ENCODE measurements around the gene KCNJ12.
"Not testable (repeated sequence)": the region's sequence is repeated elsewhere in the genome, so short reads cannot be mapped to it uniquely, and the experiment has no call there.

The KCNJ12 gene

DNA sequence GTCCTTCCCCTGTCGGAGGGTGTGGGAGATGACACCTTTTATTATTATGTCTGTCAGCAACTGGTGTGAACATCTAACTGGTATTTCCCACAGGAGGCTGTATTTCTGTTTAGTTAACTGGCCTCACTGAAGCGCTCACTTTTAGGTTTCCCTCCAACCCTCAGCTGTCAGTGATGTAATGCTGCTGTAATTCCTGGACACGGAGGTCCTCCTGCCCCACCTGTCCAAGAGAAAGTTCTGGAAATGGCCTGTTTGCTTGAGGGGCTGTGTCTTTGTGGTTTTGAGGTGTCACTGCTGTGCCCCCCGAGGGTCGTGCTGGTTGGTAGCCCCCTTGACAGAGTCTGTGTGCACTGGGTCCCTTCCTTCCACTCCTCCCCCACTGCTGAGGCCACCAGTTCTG is 11.5 kb downstream of the KCNJ12 start:
- no peak for DNase-seq (ENCODE audit: low read depth in 2 of 2)

DNA sequence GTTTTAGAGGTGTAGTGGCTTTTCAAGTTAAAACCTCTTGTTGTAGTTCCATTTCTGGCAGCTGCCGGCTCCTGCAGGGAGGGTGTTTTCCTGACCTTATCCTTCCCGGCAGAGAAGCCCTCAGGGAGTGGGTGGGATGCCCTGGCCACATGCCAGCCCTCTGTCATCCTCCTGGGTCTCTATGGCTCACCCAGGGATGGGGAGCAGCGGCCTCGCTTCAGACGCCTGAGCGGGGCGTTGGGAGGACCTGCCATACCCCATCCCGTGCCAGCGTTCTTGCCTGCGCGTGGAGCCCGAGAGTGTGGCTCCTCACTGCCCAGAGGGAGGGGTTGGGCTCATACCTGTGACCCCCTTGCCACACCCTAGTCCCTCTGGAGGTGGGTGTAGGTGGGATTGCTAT is 11.9 kb downstream of the KCNJ12 start:
- DNase-seq (ENCODE audit: low read depth in 2 of 2) = no peak

DNA sequence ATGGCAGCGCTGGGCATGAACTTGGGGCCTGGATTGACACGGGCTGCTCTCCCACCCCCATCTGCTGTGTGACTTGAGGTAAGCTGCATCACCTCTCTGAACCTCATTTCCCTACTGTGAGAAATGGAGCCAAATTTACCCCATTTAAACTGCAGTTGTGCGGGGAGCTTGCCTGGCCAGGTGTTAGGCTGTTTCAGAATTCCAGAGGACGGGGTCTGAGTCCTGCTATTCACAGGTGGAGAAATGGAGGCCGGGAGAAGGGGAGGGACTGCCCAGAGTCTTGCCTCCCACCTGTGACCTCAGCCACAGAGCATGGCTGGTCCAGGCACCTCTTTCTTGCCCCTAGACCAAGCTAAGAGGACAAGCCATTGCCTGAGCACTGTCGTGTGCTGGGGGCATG is 12.8 kb downstream of the KCNJ12 start:
- no peak for DNase-seq (ENCODE audit: low read depth in 2 of 2)

DNA sequence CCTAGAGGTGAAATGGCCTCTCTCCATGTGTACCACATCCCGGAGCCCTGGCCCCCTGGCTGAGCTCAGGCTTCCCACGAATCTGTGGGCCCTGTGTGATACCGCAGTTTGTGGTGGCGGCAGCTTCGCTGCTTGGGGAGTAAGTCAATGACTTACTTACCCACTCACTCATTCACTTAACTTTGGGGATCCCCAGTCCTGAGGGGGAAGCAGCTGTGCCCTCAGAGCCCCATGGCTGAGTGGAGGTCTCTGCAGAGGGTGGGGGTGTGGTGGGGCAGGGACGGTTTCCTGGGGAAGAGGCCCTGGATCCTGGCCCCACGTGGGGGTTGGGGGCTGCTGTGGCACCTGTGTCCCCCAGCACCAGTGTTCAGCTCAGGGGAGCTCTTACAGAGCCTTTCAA is 13.2 kb downstream of the KCNJ12 start:
- no peak for DNase-seq (ENCODE audit: low read depth in 2 of 2)

DNA sequence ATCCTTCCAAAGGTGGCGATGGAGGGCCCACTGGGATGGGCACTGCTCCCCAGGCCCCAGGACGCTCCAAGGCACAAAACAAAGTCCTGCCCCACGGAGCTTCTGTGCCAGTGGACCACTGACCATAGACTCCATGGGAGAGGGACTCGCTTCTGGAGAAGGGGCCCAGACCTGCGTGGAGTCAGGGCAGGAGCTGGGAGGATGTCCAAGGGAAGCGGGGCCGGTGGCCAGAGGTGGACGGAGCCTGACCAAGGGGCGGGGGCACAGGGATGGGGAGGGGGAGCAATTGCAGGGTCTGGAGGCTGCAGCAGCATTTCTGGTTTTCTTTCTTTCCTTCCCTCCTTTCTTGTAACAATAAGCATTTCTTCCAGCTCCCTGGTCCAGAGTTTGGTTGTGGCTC is 14.1 kb downstream of the KCNJ12 start:
- no peak for DNase-seq (ENCODE audit: low read depth in 2 of 2)

DNA sequence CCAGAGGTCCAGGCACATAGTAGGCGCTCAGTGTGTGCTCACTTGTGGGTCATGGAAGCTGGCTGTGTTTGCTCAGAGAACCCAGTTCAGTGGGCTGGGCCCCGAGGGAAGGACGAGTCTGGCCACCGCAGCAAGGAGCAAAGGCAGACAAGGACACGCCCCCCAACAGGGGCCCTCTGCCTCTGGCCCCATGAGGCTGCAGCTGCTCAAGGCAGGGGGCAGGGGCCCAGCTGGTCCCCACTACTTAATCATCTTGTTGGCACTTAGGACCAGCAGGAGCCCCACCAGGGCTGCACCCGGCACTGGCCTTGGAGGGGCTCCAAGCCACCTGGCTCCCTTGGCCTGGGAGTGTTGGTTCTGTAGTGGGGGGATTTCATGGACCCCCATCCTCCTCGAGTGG is 16.1 kb downstream of the KCNJ12 start:
- DNase-seq (ENCODE audit: low read depth in 2 of 2) = no peak

DNA sequence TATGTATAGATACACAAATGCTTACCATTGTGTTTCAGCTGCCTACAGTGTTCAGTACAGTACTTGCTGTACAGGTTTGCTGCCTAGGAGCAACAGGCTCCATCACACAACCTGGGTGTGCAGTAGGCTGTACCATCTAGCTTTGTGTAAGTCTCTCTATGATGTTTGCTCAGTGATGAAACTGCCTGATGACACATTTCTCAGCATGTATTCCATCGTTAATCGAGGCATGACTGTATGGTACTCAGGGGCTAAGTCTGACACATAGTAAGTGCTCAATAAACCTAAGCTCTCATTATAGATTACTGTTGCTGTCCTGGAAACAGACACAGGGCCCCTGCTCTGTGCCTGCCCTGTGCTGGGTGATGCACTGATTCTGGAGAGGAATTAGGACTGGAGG is 18.1 kb downstream of the KCNJ12 start:
- no peak for DNase-seq (ENCODE audit: low read depth in 2 of 2)

DNA sequence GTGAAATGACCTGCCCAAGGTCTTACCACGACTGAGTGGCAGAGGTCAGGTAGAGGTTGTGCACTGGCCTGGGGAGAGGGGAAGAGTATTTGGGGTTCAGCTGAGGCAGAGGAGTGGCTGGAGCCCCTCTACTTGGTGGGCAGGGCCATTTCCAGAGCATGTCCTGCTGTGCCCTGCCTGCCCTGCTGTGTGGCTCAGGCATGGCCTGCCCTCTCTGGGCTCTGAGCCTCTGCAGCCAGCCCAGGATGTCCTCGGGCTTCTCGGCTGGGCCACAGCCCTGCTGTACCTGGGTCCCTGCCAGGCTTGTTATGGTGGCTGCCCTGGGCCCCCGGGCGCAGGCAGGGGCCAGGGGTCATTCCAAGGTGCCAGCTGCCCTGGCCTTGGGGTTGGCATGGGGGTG is 19.6 kb downstream of the KCNJ12 start:
- DNase-seq (ENCODE audit: low read depth in 2 of 2) = no peak

DNA sequence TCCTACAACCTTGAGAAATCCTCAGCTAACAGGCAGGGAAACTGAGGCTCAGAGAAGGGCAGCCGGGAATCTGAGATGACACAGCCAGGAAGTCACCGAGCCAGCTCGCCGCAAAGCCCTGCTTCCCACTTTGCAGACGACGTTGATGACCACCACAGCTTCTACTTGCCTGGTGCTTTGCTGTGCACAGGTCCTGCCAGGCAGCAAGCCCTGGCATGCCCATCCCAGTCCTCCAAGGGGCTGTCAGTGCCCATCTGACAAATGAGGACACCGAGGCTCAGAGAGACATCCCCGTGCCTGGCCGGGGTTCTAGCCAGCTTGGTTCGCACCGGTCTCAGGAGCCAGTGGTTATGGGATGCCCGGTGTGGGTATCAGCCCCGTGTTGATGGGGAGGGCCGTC is 20.1 kb downstream of the KCNJ12 start:
- DNase-seq (ENCODE audit: low read depth in 2 of 2) = no peak

DNA sequence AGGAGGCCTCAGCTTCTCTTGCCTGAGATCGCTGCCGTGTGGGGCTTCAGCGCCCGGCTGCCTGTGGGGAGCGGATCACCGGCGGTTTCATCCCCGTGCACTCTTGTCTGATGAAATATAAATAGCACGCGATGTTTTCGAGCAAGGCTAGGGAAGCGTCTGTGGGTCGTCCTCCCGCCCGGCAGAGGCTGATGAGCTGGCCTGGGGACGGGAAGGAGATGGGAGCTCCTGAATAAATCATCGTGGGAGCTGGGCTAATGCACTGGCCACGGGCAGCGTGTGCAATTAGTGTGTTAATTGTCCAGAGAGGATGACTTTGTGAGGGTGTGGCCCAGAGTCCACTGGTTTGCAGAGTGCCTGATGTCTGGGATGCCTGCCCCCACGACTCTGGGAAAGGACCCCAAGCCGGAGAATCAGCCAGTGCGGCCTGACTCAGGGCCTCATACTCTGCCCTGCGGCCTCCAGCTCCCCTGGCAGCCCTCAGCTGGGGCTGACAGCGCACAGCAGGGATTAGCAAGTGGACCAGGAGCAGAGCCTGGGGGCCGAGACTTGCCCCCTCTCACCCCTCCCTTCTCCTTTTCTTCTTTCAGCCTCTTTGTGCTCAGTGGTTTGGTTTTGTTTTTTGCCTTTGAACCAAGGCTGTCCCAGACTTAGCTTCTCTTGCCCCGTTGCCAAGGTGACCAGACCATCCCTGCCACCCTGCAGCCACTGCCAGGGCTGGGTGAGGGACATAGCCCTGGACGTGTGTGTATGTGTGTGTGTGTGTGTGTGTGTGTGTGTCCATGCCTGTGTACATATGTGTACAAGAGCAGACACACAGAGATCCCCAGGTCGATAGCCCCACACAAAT is 21.4 kb downstream of the KCNJ12 start:
- DNase-seq (ENCODE audit: low read depth in 2 of 2) = no peak

DNA sequence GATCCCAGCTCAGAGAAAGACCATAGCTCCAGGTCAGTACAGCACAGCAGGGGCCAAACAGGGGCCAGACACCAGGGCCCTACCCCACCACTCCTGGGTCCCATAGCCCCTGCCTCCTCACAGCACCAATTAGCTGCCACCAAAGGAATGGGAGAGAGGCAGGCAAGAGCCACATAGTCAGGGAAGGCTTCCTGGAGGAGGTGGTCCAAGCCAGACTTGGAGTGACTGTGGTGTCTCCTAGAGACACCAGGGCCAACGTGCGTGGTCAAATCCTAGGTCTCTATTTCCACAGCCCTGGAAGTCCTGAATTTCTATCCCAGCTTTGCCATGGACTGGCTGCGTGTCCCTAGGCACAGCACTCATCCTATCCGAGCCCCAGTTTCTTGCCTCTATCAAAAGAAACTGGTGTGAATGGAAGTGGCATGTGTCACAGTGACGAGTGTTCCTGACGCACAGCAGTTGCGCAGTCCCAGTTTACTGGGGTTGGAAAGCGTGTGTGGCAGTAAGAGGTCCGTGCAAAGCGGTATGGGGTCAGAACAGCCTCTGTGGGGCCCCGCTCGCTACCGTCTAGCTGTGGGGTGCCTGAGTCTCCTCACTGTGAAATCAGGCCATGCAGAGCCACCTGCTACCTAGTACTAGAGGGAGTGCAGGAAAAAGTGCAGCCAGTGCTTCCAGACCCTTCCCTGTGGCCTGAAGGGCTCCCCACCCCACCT is 23.5 kb downstream of the KCNJ12 start:
- no peak for DNase-seq (ENCODE audit: low read depth in 2 of 2)

DNA sequence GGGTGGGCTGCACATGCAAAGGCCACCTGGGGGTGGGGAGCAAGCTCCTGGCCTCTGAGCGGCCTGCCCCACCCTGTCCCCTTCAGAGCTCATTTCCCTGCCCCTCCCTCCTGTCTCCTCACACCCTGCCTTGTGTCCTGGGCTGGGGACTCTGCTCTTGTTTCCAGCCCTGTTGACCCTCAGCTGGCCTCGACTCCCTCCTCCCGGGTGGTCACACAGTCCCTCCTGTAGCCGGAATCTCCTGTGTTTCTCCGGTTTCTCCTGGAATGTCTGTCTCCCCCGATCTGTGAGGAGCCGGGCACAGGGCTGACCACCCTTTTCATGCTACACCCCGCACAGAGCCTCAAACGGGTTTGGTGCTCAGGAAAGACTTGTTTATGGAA is 24.0 kb downstream of the KCNJ12 start:
- DNase-seq (ENCODE audit: low read depth in 2 of 2) = not testable (repeated sequence)

DNA sequence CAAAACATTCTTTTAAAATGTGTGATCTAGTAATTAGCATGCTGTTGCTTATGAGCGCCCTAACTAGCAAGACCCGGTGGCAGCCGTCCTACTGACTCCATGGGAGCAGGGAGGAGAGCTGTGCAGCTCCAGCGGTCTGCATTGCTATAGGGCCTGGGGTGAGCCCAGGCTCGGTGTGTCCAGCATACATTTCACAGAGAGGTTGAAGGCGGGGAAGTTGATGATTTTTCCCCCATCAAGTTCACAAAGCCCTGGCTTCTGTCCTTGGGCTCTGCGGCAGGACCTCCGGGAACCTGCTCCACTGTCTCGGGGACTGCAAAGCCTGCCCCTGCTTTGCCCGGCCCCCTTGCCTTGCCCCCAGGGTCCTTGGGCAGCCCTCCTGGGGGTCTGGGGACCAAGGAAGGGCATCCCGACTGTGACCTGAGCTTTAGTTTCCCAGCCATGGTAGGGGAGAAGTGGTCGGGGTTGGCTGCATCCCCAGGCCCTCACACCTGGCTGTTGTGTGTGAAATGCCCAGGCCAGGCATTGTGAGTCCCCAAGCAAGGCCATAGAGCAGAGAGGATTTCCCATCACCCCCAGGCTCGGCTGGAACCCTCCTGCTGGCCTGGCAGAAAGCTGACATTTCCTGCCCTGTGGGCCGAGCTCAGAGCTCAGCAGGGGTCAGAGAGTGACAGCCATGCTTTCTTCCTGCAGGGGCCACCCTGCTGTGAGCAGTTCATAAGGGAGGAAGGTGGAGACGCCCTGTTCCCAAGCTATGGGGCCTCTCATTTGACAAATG is 24.8 kb downstream of the KCNJ12 start:
- DNase-seq (ENCODE audit: low read depth in 2 of 2) = no peak

DNA sequence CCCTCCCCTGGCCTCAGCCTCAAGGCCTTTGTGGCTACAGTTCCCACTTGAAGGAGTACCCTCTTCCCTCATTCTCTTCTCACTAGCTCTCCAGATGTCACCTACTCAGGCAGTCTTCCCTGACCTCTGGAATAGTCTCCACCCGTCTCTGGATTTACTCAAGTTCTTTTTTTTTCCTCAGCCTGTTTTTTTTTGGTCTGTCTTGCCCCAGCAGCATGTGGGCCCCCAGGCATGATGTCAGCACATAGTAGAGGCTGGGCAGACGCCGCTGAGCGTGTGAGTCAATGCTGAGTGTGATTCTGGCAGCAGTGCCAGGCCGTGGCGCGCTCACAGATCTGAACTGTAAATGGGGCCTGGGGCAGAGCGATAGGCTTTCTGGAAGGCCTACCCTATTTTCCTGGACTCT is 26.0 kb downstream of the KCNJ12 start:
- not testable (repeated sequence) for DNase-seq (ENCODE audit: low read depth in 2 of 2)

DNA sequence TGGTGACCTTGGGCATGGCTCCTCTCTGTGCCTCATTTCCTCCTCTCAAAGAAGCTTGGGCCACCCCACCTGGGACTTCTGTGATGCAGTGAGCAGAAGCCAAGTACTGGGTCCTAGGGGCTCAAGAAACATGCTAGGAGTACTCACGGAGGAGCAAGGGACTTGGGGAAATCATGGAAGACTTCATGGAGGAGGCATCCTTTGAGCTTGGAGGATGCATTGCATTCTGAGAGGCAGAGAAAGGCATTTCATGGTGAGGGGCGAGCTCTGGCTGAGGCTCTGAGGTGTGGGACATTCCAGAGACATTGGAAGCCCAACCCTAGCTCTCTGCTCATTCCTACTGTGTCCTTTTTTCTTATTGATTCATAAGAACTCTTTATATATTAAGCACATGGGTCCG is 26.8 kb downstream of the KCNJ12 start:
- not testable (repeated sequence) for DNase-seq (ENCODE audit: low read depth in 2 of 2)

DNA sequence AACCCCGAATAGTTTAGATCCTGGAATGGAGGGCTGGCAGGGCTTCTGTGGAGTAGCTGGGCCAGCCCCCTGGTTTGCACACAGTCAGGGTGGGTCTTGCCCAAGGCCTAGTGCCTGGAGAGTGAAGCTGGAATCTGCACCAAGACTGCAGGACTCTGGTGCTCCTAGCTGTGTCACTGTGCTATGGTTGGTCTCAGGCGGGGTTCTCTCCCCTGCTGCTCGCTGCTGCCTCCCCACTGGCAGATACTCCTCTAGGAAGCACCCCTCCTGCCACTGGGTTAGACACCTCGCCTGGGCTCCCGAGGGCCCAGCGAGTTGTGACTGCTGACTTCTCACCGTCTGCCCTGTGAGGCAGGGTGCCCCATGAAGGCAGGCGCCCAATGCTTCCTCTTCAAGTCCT is 27.9 kb downstream of the KCNJ12 start:
- DNase-seq (ENCODE audit: low read depth in 2 of 2) = not testable (repeated sequence)

DNA sequence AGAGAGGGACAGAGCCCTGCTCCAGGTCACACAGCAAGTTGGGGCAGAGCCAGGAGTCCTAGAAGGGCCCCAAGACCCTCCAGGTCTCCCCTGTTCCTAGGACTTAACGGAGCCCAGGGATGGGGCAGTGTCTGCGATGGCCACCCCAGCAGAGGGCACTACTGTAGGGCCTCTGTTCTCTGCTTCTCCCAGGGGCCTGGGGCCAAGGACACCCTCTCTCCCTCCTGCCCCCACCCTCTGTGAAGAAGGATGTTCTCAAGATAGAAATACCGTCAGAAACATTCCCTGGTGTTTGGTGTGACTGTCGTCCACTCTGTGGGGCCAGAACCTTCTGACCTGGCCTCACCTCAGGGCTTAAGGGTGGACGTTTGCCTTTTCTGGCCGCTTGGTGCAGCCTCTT is 28.4 kb downstream of the KCNJ12 start:
- not testable (repeated sequence) for DNase-seq (ENCODE audit: low read depth in 2 of 2)

DNA sequence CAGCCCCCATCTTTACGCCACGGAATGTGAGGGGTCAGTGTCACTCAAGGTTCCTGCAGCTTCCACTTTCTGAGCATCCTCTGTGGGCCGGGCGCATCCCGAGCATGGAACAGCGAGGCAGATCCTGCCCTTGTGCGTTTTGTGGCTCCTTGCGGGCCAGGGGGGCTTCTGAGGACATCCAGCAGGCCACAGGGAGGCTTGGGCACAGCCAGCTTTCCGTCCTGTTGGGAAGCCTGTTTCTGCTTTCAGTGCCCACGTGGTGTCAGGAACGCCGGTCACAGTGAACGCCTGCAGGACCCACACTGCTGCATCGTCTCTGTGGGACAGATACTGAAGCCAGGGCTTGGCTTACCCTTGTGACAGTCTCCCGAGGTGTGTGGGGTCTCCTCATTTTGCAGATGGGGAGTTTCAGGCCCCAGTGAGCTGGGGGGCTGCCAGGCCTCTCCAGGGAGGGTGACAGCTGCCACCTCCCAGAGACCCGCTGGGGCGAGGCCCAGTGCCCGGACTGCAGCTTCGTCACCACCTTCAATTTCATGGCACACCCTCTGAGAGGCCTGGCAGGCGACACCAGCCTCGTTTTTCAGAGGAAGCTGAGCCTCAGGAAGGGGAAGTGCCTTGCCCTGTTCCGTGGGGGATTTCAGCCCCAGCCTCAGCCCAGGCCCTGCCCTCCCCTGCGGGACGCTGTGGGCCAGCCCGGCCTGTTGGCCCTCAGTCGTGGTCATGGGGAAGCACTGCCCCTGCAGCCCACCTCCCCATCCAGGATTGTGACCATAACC is 29.0 kb downstream of the KCNJ12 start:
- DNase-seq (ENCODE audit: low read depth in 2 of 2) = not testable (repeated sequence)

DNA sequence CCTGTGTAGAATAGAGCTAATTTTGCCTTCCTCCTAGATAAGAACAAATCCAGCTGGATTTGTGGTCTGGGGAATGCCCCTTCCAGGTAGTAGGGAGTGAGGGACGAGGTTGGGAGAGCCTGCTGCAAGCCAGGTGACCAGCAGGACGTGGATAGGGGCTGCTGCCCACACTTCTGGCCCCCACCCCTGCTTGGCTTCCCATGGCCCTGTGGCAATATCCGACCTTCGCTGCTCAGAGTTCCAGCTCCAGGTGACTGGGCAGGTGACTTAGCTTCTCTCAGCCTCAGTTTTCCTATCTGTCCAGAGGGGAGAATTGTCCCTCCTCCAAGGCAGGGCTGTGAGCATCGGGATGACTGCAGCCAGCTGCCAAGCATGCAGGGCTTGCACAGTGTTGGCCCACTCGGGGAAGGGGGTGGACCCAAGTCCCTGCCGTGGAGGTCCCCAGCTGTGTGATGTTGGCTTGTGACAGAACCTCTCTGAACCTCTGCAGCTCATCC is 29.8 kb downstream of the KCNJ12 start:
- not testable (repeated sequence) for DNase-seq (ENCODE audit: low read depth in 2 of 2)

DNA sequence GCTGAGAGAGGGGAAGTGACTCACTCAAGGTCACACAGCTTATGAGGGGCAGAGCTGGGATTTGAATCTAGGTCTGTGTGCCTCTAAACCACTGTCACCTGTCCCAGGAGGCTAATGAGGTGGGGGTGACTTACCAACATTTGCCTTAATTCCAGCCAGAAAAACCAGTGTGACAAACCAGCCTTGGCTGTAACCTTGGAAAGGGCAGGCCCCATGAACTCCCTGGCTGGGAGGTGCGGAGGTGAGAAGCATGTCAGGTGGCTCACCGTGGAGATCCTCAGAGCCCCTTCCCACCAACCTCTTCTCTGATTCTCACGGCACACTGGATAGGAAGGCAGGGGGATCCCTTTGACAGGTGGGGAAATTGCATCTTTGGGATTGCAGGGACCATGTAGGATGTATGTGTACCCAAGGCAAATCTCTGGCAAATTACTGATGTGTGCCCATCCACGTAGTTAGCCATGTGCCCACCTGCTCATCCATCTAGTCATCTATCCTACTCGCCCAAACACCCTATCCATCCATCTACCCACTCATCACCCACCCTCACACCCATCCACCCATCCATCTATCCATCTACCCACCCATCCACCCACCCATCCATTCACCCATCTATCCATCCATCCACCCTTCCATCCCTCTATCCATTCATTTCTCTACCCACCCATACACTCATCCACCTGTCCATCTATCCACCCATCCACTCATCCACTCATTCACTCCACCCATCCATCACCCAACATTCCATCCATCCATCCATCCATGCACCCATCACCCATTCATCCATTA is 30.7 kb downstream of the KCNJ12 start:
- DNase-seq (ENCODE audit: low read depth in 2 of 2) = not testable (repeated sequence)

DNA sequence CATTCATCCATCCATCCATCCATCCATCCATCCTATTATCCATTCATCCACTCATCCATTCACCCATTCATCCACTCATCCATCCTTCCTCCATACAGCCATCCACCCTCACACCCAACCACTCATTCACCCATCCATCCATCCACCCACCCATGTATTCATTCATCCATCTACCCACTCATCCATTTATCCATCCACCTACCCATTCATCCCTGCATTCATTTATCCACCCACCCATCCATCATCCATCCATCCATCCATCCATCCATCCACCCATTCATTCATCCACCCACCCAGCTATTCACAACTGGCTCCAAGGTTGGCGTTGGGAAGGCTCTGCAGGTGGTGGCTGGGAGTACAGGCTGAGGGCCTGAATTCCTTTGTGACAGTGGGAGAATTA is 31.6 kb downstream of the KCNJ12 start:
- not testable (repeated sequence) for DNase-seq (ENCODE audit: low read depth in 2 of 2)

Data from stimulated activated CD8-positive, alpha-beta memory T cell treated with anti-CD3 and anti-CD28 coated beads, Interleukin-7, amount 100 ng/mL, for 4 hours (primary cell).